Heart left ventricle (tissue), 13 donors: ENCODE data around the gene ENTPD7.

Source experiments
- CTCF ChIP-seq, 12 donors: fragments of 200-600 bp; sonication (generic) in 4 of 12; IDR thresholded peaks; one replicate each; pipeline versions ENCODE4 v1.5.0 to v1.8.0; 2018 to 2022; ENCODE audit warnings: antibody characterized with exemption in 12 of 12, mild to moderate bottlenecking in 5 of 12
- POLR2A ChIP-seq, 2 donors: fragments of 450-650 bp; IDR thresholded peaks; one replicate each; pipeline ENCODE4 v1.6.1; 2017; ENCODE audit warnings: antibody characterized with exemption in 2 of 2, mild to moderate bottlenecking in 2 of 2, moderate library complexity in 2 of 2
- donor health status: ischemic (EF 13 %, LVEDD 7.1; RV severe dilation, severe dysfunction).
- donor health status: DM: no; HTN: yes; CAD: no.
- donor health status: DM: no; HTN: no; CAD: no.
- donor health status: ischemic (EF 25% LVEDD 6.9; RV normal size, moderate dysfunction).
- donor health status: ischemic (EF 25% LVEDD 5.7; RV mildly dilated, moderate dysfunction).
- donor health status: ischemic (EF 35%, LVEDD 5.7; RV mildly dilated, moderate dysfunction).
- donor health status: nonischemic (EF 11% LVEDD 7.7; RV severe dilation, severe dysfunction).
- donor health status: DM: yes; HTN: yes; CAD: no.
- donor health status: PGD.
- donor health status: ischemic (EF 29% LVEDD 5.4; RV normal size, mild dysfunction).
- donor health status: nonischemic (EF 23%, LVEDD 6.1; RV moderate dilation, normal function).

DNA sequence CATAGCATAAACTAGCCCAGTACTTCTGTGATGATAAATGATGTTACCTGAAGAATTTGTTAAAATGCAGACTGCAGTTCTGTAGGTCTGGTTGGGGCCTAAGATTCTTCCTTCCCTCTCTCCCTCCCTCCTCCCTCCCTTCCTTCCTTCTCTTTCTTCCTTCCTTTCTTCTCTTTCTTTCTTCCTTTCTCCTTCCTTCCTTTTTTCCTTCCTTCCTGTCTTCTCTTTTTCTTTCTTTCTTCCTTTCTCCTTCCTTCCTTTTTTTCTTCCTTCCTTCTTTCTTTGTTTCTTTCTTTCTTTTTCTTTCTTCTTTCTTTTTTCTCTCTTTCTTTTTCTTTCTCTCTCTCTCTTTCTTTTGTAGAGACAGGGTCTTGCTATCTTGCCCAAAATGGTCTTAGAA lies 35.4 kb upstream of the ENTPD7 start:
- TF ChIP-seq POLR2A (IDR thresholded peaks at IDR 0.05) (no peak), CTCF (IDR thresholded peaks at IDR 0.05) (no peak)
